ENCODE data around the gene SWI5.

Gene SWI5

DNA sequence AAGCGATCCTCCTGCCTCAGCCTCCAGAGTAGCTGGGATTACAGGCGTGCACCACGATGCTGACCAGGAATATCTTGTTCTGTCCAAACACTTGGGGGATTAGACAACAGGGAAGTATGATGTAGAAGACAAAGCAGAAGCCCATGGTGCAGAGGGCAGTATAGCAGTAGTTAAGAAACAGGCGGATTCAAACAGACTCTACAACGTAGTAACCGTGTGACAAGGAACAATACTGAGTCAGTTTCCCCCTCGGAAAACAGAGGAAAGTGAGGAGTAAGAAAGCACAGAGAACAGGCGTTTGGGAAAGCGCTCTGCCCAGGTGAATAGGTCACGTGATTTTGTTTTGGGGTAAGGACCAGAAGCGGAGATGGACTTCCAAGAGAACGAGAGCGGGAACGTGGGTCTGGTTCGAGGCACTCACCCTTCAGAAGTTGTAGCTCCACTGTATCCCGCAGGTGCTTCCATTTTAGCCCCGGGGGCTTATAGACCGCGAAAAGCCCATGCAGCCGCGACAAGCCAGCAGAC is 45.9 kb downstream of the SWI5 start:
- no peak for DNase-seq

- peak; percentile 92 for DNase-seq
Measured at GRCh38 chr9:128322404-128323211, 46.5 kb downstream of the SWI5 start, which contains the start of the genes COQ4 and TRUB2. Gene COQ4, plus strand, starts transcription at chr9:128322839. Its CDS starts 20 bp downstream, at chr9:128322859. Gene TRUB2, minus strand, starts transcription at chr9:128322447. Its CDS starts 39 bp downstream, at chr9:128322408.

DNA sequence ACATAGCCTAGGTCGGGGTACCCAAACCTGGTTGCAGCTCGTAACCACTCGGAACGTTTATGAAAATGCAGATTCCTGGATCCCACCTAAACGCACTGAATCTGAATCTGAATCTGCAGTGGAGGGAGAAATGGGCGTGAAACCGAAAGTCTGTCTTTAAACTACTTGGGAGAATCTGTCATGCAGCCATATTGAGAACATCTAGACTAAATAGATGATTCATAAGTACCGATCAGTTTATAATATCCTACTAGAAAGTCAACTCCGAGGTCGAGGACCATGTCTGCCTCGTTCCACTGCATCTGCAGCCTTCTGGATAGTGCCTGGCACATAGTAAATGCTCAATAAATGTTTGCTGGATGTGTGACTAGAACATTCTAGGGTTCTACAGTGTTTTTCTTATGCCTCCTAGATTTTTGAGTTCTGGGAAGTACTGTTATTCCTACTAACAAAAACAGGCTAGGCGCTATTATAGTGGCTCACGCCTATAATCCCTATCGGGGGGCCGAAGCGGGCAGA is 47.2 kb downstream of the SWI5 start:
- no peak for DNase-seq

DNA sequence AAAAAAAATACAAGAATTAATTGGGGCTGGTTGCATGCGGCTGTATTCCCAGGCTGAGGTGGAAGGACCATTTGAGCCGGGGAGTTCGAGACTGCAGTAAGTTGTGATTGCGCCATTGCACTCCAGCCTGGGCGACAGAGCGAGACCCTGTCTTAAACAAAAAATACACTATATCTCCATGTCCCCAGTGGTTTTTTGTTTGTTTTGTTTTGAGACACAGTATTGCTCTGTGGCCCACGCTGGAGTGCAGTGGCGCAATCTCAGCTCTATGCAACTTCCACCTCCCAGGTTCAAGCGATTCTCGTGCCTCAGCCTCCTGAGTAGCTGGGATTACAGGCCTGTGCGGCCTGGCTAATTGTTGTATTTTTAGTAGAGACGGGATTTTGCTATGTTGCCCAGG is 47.7 kb downstream of the SWI5 start:
- DNase-seq, result no peak

DNA sequence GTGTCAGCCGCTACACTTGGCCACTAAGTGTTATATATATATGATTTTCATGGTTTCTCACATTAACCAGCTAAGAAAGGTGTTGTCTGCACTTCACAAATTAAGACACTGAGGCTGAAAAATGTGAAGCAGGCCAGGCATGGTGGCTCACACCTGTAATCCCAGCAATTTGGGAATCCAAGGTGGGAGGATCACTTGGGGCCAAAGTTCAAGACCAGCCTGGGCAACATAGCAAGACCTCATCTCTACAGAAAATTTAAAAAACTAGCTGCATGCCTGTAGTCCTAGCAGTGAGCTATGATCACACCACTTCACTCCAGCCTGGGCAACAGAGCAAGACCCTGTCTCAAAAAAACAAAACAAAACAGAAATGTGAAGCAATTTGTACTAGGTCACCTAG is 48.3 kb downstream of the SWI5 start:
- no peak for DNase-seq

- no peak for DNase-seq
Measured at GRCh38 chr9:128325629-128326028, 49.6 kb downstream of the SWI5 start.

DNA sequence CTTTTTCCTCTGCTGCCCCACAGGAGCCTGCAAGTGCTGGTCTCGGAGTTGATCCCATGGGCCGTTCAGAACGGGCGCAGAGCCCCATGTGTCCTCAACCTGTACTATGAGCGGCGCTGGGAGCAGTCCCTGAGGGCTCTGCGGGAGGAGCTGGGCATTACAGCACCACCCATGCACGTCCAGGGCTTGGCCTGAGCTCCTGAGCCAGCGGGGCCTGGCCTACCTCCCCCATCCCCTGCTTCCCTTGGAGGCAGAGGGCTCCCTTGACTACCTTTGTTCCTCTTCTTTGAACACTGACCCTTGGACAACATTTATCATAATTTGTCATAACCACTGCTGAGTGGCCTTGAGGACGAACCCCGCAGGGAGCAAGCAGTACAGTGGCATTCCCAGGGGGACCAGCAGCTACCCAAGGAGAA is 57.4 kb downstream of the SWI5 start:
- no peak for DNase-seq

DNA sequence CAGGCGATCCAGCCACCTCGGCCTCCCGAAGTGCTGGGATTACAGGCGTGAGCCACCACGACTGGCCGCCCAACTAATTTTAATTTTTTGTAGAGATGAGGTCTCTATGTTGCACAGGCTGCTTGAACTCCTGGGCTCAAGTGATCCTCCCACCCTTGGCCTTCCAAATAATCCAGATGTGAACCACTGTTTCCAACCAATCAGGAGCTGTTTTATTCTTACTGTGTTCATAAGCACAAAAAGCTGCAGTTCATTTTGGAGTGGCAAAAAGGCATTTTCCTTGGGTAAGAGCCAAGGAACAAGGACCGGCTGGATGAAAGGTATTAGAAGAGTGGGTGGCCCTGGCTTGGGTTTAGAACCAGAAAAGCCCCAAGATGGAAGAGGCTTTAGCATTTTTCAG is 59.1 kb downstream of the SWI5 start:
- no peak for DNase-seq

DNA sequence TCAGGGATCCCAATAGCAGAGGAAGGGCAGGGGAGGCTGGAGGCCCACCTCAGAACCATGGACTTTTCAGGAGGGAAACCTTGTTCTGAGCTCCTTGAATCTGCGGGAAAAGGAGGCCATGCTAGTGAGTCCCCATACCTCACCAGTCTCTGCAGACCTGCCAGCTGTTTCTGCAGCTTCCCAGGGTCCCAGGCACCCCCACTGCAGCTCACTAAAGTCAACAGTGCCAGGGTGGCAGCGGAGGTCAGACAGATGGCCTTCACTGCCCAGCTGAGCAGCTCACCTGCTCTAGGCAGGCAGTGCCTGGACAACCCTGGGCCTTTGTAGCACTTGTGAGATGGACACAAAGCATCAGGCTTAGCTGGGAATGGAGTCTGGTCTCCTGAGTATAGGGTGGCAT is 59.8 kb downstream of the SWI5 start:
- DNase-seq, result no peak

- no peak for DNase-seq
Measured at GRCh38 chr9:128337936-128338335, 61.9 kb downstream of the SWI5 start.
